GM18511 (cell line): ENCODE data around the gene CCDC3.

Source experiments
- ATAC-seq: cut with Tn5 transposase; IDR thresholded peaks from one replicate; pipeline ENCODE4 v1.9.1; 2021; ENCODE audit warnings: mild to moderate bottlenecking, moderate library complexity; ENCODE audit not compliant: unreplicated experiment

Gene CCDC3

DNA sequence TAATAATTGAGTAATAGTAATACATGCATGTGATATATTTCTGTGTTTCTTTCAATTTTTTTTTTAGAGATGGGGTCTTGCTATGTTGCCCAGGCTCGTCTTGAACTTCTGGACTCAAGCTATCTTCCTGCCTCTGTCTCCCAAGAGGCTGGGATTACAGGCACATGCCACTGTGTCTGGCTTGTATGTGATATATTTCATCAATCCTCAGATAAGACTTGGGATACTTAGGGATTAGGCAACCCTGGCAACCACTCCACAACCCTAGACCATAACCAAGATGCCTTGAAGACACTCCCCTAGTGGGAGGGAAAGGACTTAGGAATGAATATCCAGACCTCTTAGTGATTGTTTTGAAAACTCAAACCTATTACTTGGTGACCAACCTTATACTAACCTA lies 154.8 kb downstream of the CCDC3 start:
- ATAC-seq, result no peak
